Activated CD8-positive, alpha-beta memory T cell treated with anti-CD3 and anti-CD28 coated beads for 4 hours (primary cell): ENCODE data around the gene ABCF2.

Source experiments
- DNase-seq, 2 donors: peaks; one replicate each; pipeline ENCODE4 v3.0.0-alpha.2; 2020; ENCODE audit warnings: low read depth in 2 of 2

The ABCF2 gene

GRCh38 chr7:151174246-151175046 is 52.6 kb downstream of the ABCF2 start:
- DNase-seq = no peak

GRCh38 chr7:151173386-151174245 is 53.4 kb downstream of the ABCF2 start:
- no peak for DNase-seq

- peak; percentile 56 to 57 for DNase-seq
Measured at GRCh38 chr7:151172273-151173141, 54.5 kb downstream of the ABCF2 start.

GRCh38 chr7:151168787-151169162 is 58.2 kb downstream of the ABCF2 start:
- no peak for DNase-seq

GRCh38 chr7:151168003-151168786 is 58.8 kb downstream of the ABCF2 start:
- peak in 1 of 2 donors; percentile 19 for DNase-seq

GRCh38 chr7:151167197-151167961 is 59.6 kb downstream of the ABCF2 start, which contains the start of gene GBX1:
Gene GBX1, minus strand, starts transcription at chr7:151167694. Its CDS starts 146 bp downstream, at chr7:151167548.
- DNase-seq = no peak

- DNase-seq = no peak
Measured at GRCh38 chr7:151166629-151167196, 60.3 kb downstream of the ABCF2 start.
